K562 treated with DMSO at 1 percent for 48 hours (cell line): ENCODE measurements around the gene NPM1. TPM values are rescaled to one million over a fixed set of nuclear protein-coding genes. Genes with fewer than 3 reads are reported as not detected.

Experiments used
- total RNA-seq: library from RNA; unstranded; fragments of 300-600 nt; gene quantifications from 2 replicates; pipeline ENCODE4 v1.2.3, GENCODE V29; 2022; ENCODE audit warnings: low replicate concordance; ENCODE audit errors: extremely low read depth

NPM1 gene
- total RNA-seq = 447 TPM in 1 of 2 replicates, not detected in the other

GRCh38 chr5:171387345-171387969 is at the start of gene NPM1:
Gene NPM1, plus strand, starts transcription at chr5:171387849. Its CDS starts 100 bp downstream, at chr5:171387949.

GRCh38 chr5:171418982-171419687 is 31.5 kb downstream of the NPM1 start, which contains the start of gene FGF18:
Gene FGF18, plus strand, starts transcription at chr5:171419647. Its CDS starts 553 bp downstream, at chr5:171420200.

Other genes starting within 250 kb of the NPM1 start
- gene TLX3, start 78.6 kb upstream of the NPM1 start, total RNA-seq = not detected in 2 replicates
- gene FGF18, start 31.8 kb downstream of the NPM1 start, total RNA-seq = not detected in 2 replicates